ENCODE results near the gene IFITM1. TPM values are rescaled to one million over a fixed set of nuclear protein-coding genes. Genes with fewer than 3 reads are reported as not detected.
"Not testable (repeated sequence)": the region's sequence is repeated elsewhere in the genome, so short reads cannot be mapped to it uniquely, and the experiment has no call there.

The IFITM1 gene
- total RNA-seq, 2 donors from 2014 or later: 306 to 384 TPM

GRCh38 chr11:324593-325517 is 11.0 kb downstream of the IFITM1 start:
- Mint-ChIP-seq H3K27ac (peak overlapping the region; percentile 84), H3K4me3 (peak overlapping the region; percentile 26 to 55), H3K4me1 (ENCODE audit: low read depth) (peaks cover 68% of the 10 kb centered on the region)
- not testable (repeated sequence) for H3K9me3 Mint-ChIP-seq; H3K36me3 Mint-ChIP-seq (ENCODE audit: insufficient read depth in 2 of 2); H3K27me3 Mint-ChIP-seq (ENCODE audit: low read depth); DNase-seq; ATAC-seq (replicated peaks in 1 of 2)

GRCh38 chr11:325796-326591 is 12.2 kb downstream of the IFITM1 start:
- Mint-ChIP-seq H3K36me3 (ENCODE audit: insufficient read depth in 2 of 2) (peaks cover 0 to 2% of the 10 kb centered on the region in 2 donors), H3K4me3 (peak overlapping the region; percentile 86 to 89), H3K4me1 (ENCODE audit: low read depth) (peaks cover 70% of the 10 kb centered on the region), H3K27me3 (ENCODE audit: low read depth) (no peaks in the 10 kb centered on the region), H3K27ac (peak overlapping the region; percentile 94), H3K9me3 (no peaks in the 10 kb centered on the region)
- DNase-seq (no peak), ATAC-seq (replicated peaks in 1 of 2) (no peak)

GRCh38 chr11:326592-326841 is 12.7 kb downstream of the IFITM1 start:
- Mint-ChIP-seq H3K4me1 (ENCODE audit: low read depth) (peaks cover 76% of the 10 kb centered on the region), H3K9me3 (no peaks in the 10 kb centered on the region), H3K4me3 (peak overlapping the region; percentile 86 to 89), H3K27ac (peak overlapping the region; percentile 94), H3K27me3 (ENCODE audit: low read depth) (no peaks in the 10 kb centered on the region), H3K36me3 (ENCODE audit: insufficient read depth in 2 of 2) (peaks cover 0 to 2% of the 10 kb centered on the region in 2 donors)
- ATAC-seq (replicated peaks in 1 of 2) (no peak), DNase-seq (no peak)

- peak overlapping the region; percentile 94 for H3K27ac Mint-ChIP-seq
- H3K4me1 Mint-ChIP-seq (ENCODE audit: low read depth): peaks cover 80% of the 10 kb centered on the region
- H3K36me3 Mint-ChIP-seq (ENCODE audit: insufficient read depth in 2 of 2): peaks cover 0 to 2% of the 10 kb centered on the region in 2 donors
- H3K9me3 Mint-ChIP-seq: no peaks in the 10 kb centered on the region
- H3K27me3 Mint-ChIP-seq (ENCODE audit: low read depth): no peaks in the 10 kb centered on the region
- DNase-seq (peak; percentile 82 to 86), ATAC-seq (replicated peaks in 1 of 2) (peak; percentile 54 to 69)
- peak overlapping the region; percentile 86 to 89 for H3K4me3 Mint-ChIP-seq
Measured at GRCh38 chr11:326842-327580, 13.2 kb downstream of the IFITM1 start.

- ATAC-seq (replicated peaks in 1 of 2) (no peak), DNase-seq (no peak)
- Mint-ChIP-seq H3K4me1 (ENCODE audit: low read depth) (peaks cover 86% of the 10 kb centered on the region), H3K4me3 (peak overlapping the region; percentile 86 to 89), H3K9me3 (no peaks in the 10 kb centered on the region), H3K36me3 (ENCODE audit: insufficient read depth in 2 of 2) (peaks cover 0 to 2% of the 10 kb centered on the region in 2 donors), H3K27ac (peak overlapping the region; percentile 84), H3K27me3 (ENCODE audit: low read depth) (no peaks in the 10 kb centered on the region)
Measured at GRCh38 chr11:327581-327923, 13.7 kb downstream of the IFITM1 start.

GRCh38 chr11:328012-328411 is 14.2 kb downstream of the IFITM1 start:
- no peaks in the 10 kb centered on the region for H3K9me3 Mint-ChIP-seq
- peaks cover 0 to 2% of the 10 kb centered on the region in 2 donors for H3K36me3 Mint-ChIP-seq (ENCODE audit: insufficient read depth in 2 of 2)
- no peaks in the 10 kb centered on the region for H3K27me3 Mint-ChIP-seq (ENCODE audit: low read depth)
- no peak for DNase-seq
- ATAC-seq (replicated peaks in 1 of 2): no peak
- peak overlapping the region; percentile 42 to 54 for H3K4me3 Mint-ChIP-seq
- peak overlapping the region; percentile 76 for H3K27ac Mint-ChIP-seq
- peaks cover 89% of the 10 kb centered on the region for H3K4me1 Mint-ChIP-seq (ENCODE audit: low read depth)

- Mint-ChIP-seq H3K4me3 (peak overlapping the region; percentile 75 to 83), H3K4me1 (ENCODE audit: low read depth) (peaks cover 89% of the 10 kb centered on the region), H3K27ac (peak overlapping the region; percentile 76)
- not testable (repeated sequence) for H3K9me3 Mint-ChIP-seq; ATAC-seq (replicated peaks in 1 of 2); H3K27me3 Mint-ChIP-seq (ENCODE audit: low read depth); DNase-seq; H3K36me3 Mint-ChIP-seq (ENCODE audit: insufficient read depth in 2 of 2)
Measured at GRCh38 chr11:328516-329100, 14.8 kb downstream of the IFITM1 start.

- no peaks in the 10 kb centered on the region for H3K27me3 Mint-ChIP-seq (ENCODE audit: low read depth)
- peak overlapping the region; percentile 76 for H3K27ac Mint-ChIP-seq
- H3K4me3 Mint-ChIP-seq: peak overlapping the region; percentile 75 to 83
- ATAC-seq (replicated peaks in 1 of 2) (no peak), DNase-seq (no peak)
- no peaks in the 10 kb centered on the region for H3K9me3 Mint-ChIP-seq
- H3K4me1 Mint-ChIP-seq (ENCODE audit: low read depth): peaks cover 76% of the 10 kb centered on the region
- H3K36me3 Mint-ChIP-seq (ENCODE audit: insufficient read depth in 2 of 2): peaks cover 0 to 2% of the 10 kb centered on the region in 2 donors
Measured at GRCh38 chr11:329886-330253, 16.0 kb downstream of the IFITM1 start.

- no peaks in the 10 kb centered on the region for H3K9me3 Mint-ChIP-seq
- no peaks in the 10 kb centered on the region for H3K27me3 Mint-ChIP-seq (ENCODE audit: low read depth)
- no peak overlapping the region for H3K27ac Mint-ChIP-seq
- peaks cover 76% of the 10 kb centered on the region for H3K4me1 Mint-ChIP-seq (ENCODE audit: low read depth)
- DNase-seq (no peak), ATAC-seq (replicated peaks in 1 of 2) (no peak)
- H3K4me3 Mint-ChIP-seq: peak overlapping the region; percentile 75 to 83
- H3K36me3 Mint-ChIP-seq (ENCODE audit: insufficient read depth in 2 of 2): peaks cover 0 to 2% of the 10 kb centered on the region in 2 donors
Measured at GRCh38 chr11:330307-330693, 16.5 kb downstream of the IFITM1 start.

GRCh38 chr11:330694-331357 is 17.0 kb downstream of the IFITM1 start:
- peak; percentile 66 to 68 for DNase-seq
- Mint-ChIP-seq H3K9me3 (no peaks in the 10 kb centered on the region), H3K27me3 (ENCODE audit: low read depth) (no peaks in the 10 kb centered on the region), H3K27ac (peak overlapping the region; percentile 43), H3K36me3 (ENCODE audit: insufficient read depth in 2 of 2) (peaks cover 0 to 2% of the 10 kb centered on the region in 2 donors), H3K4me3 (peak overlapping the region; percentile 75 to 83), H3K4me1 (ENCODE audit: low read depth) (peaks cover 76% of the 10 kb centered on the region)
- peak in 1 of 2 donors; percentile 3 for ATAC-seq (replicated peaks in 1 of 2)

- H3K27ac Mint-ChIP-seq: peak overlapping the region; percentile 43
- DNase-seq (no peak), ATAC-seq (replicated peaks in 1 of 2) (no peak)
- H3K9me3 Mint-ChIP-seq: no peaks in the 10 kb centered on the region
- H3K27me3 Mint-ChIP-seq (ENCODE audit: low read depth): no peaks in the 10 kb centered on the region
- peak overlapping the region; percentile 75 to 83 for H3K4me3 Mint-ChIP-seq
- H3K4me1 Mint-ChIP-seq (ENCODE audit: low read depth): peaks cover 76% of the 10 kb centered on the region
- peaks cover 0 to 2% of the 10 kb centered on the region in 2 donors for H3K36me3 Mint-ChIP-seq (ENCODE audit: insufficient read depth in 2 of 2)
Measured at GRCh38 chr11:331358-332060, 17.7 kb downstream of the IFITM1 start.

Data from activated T-cell treated with anti-CD3 and anti-CD28 coated beads, Interleukin-2, amount 50 U/mL, for 72 hours (primary cell).